AG09309 (cell line): ENCODE data around the gene NOD2.

Experiments
- DNase-seq: peaks from one replicate; pipeline ENCODE4 v3.0.0-alpha.2; 2010; ENCODE audit warnings: low read depth
- H3K4me3 ChIP-seq: 2 replicates; pipeline ENCODE4 v1.5.1; 2011; ENCODE audit warnings: mild to moderate bottlenecking, low read depth, low read length, moderate library complexity; ENCODE audit not compliant: control insufficient read depth
- TF ChIP-seq, protein P1 (sequence below): IDR thresholded peaks from 2 replicates; pipeline ENCODE4 v1.5.1; 2011; ENCODE audit warnings: mild to moderate bottlenecking, low read depth, low read length, inconsistent platforms; ENCODE audit not compliant: insufficient read depth, control insufficient read depth; ENCODE audit errors: missing control alignments

NOD2 gene

DNA sequence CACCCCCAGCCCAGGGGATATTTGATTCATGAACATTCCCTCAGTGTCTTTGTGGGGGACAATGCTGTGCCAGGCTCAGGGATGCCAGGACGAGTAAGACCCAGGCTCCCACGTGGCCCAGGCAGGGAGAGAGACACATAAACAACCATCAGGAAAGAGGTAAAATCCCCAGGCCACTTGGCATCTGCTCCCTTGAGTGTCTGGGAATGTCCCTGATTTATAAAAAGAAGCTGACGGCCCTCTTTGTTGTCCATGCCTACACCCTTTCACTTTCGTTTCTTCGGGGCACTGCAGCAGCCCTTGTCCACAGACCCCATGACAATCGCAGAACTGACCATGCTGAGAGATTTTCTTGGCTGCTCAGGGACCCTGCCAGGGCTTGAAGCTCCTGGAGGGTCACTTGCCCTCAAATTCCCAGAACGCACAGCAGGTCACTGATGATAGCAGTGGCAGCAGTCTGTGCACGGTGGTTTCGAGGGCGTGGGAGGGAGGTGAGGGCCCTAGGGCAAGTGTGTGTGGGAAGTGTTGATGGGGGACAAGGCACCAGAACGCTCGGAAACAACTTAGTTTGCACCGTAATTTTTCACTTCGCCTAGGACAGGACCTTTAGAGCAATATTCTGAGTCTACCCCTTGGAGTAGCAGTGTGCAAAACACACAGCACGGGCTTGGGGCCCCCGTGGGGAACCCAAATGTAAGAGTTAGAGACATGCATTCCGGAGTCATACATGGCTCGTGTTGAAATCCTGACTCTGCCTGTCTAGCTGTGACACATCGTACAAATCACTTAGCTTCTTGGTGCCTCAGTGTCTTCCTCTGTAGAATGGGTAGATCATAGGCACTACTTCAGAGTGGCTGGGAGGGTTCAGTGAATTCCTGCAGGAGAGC is 4.7 kb downstream of the NOD2 start:
- TF ChIP-seq, protein P1, sequence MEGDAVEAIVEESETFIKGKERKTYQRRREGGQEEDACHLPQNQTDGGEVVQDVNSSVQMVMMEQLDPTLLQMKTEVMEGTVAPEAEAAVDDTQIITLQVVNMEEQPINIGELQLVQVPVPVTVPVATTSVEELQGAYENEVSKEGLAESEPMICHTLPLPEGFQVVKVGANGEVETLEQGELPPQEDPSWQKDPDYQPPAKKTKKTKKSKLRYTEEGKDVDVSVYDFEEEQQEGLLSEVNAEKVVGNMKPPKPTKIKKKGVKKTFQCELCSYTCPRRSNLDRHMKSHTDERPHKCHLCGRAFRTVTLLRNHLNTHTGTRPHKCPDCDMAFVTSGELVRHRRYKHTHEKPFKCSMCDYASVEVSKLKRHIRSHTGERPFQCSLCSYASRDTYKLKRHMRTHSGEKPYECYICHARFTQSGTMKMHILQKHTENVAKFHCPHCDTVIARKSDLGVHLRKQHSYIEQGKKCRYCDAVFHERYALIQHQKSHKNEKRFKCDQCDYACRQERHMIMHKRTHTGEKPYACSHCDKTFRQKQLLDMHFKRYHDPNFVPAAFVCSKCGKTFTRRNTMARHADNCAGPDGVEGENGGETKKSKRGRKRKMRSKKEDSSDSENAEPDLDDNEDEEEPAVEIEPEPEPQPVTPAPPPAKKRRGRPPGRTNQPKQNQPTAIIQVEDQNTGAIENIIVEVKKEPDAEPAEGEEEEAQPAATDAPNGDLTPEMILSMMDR: no peak
- DNase-seq: no peak
- H3K4me3 ChIP-seq: peak overlapping the region; percentile 33

DNA sequence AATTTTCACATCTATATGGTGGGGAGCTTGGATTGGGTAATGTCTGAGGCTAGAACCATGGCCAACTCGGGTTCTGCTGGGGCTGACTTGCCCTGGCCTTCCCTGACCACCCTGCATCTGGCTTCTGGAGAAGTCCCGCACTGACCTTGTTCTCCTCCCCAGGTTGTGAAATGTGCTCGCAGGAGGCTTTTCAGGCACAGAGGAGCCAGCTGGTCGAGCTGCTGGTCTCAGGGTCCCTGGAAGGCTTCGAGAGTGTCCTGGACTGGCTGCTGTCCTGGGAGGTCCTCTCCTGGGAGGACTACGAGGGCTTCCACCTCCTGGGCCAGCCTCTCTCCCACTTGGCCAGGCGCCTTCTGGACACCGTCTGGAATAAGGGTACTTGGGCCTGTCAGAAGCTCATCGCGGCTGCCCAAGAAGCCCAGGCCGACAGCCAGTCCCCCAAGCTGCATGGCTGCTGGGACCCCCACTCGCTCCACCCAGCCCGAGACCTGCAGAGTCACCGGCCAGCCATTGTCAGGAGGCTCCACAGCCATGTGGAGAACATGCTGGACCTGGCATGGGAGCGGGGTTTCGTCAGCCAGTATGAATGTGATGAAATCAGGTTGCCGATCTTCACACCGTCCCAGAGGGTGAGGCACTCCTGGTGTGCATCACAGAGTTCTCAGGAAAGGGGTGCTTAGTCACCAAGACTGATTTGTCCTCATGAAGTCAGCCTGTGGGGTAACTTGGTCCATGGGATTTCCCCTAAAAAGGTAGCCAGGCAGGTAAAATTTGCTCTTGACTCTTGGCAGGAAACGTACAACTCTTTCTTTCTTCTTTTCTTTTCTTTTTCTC is 6.1 kb downstream of the NOD2 start:
- no peak overlapping the region for H3K4me3 ChIP-seq
- no peak for DNase-seq
- TF ChIP-seq, protein P1: no peak

DNA sequence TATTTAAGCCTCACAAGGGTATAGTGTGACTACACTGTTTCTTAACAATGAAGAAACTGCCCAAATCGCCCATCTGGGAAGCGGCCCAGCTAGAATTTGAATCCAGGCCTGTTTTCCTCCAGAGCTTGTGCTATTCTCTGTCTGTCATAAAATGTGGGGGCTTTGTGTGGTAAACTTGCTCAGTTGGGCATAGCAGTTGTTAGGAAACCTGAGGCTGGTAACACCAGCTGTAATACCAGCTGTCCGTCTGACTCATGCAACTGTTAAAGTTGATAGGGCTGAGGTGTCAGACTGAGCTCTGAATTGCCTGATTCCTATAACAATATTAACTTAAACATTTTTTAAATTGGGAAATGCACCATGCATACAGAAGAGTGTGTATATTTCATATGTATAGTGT is 9.3 kb downstream of the NOD2 start:
- DNase-seq: no peak
- H3K4me3 ChIP-seq: no peak overlapping the region
- TF ChIP-seq, protein P1: no peak

DNA sequence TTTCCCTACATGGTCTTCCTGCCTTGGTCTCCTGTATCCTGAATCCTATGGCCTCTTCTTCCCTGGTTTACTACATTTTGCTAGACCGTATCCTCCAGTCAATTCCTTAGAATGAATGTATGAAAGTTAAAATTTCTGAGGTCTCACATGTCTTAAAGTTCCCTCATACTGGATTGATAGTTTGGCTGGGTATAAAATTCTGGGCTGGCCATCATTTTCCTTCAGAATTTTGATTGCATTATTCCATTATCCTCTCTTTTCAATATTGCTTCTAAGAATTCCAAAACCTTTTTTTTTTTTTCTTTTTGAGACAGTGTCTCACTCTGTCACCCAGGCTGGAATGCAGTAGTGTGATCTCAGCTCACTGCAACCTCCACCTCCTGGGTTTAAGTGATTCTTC is 10.8 kb downstream of the NOD2 start:
- no peak for DNase-seq
- TF ChIP-seq, protein P1: no peak
- no peak overlapping the region for H3K4me3 ChIP-seq

DNA sequence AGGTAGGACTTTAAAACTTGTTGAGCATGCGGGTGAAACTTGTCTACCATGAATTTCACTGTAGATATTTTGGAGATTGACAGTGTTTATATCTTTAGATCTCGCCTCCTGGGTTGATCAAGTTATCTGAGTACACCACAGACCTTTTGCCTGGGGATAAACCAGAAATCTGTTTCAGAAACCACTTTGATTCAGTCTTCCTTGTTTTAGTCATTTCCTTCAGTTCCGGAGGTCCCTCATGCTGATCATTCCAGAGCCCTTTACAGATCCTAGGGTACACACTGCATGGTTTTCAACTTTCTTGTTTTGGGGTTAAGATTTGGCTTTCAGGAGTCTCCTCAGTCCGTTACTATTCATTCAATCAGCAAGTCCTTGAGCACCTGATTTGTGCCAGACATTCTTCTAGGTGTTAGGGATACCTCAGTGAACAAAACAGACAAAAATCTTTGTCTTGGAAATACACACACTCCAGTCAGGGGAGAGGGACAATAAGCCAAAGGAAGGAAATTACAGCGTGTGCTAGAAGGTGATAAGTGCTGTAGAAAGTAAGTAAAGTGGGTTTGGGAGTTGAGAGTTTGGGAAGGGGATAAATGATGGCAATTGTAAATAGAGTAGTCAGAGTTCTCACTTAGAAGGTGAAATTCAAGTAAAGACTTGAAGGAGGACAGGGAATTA is 12.2 kb downstream of the NOD2 start:
- TF ChIP-seq, protein P1: no peak
- DNase-seq: no peak
- no peak overlapping the region for H3K4me3 ChIP-seq

DNA sequence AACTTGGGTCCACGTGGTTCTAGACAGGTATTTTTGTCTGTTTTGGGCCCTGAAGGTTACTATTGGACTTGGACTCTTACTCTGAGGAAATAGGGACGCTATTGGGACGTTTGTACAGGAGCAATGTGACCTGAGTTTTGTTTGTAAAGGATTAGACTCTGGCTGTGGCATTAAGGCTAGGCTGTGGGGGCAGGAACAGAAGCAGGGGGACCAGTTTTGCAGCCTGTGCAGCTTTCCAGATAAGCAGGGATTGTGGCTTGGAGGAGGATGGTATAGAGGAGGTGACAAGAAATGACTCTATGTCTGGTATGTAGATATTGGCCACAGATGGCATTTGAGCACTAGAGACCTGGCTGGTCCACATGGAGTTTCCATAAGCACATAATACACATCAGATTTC is 12.8 kb downstream of the NOD2 start:
- TF ChIP-seq, protein P1: no peak
- no peak for DNase-seq
- no peak overlapping the region for H3K4me3 ChIP-seq
